Measurements from ENCODE around the gene EIF2B5. TPM values are rescaled to one million over a fixed set of nuclear protein-coding genes. Genes with fewer than 3 reads are reported as not detected.

The EIF2B5 gene
- total and polyA plus RNA-seq, 9 of the 15 experiments (the other 6 are each of a cell fraction or from before 2014, with no cell fraction given): 19.1 to 92.4 (median 74.0) TPM

- TF ChIP-seq RAD51 (IDR thresholded peaks at IDR 0.05; ENCODE audit: borderline replicate concordance, low read depth) (peak; percentile 18; the same call in 1 of the 2 replicates), TEAD1 (CRISPR knock-in tag; IDR thresholded peaks at IDR 0.05) (peak in 1 of 2 experiments; percentile 32; a peak in 1 of 4 replicates), MEIS2 (IDR thresholded peaks at IDR 0.05; ENCODE audit: partially characterized antibody) (peak; percentile 38), NCOA1 (IDR thresholded peaks at IDR 0.05; ENCODE audit: low read depth) (peak; percentile 58; the same call in 1 of the 2 replicates), ZBTB17 (CRISPR knock-in tag; IDR thresholded peaks at IDR 0.05) (0 out of 2 replicates have a peak, but pooled peaks have one; percentile 69), SPI1 (IDR thresholded peaks at IDR 0.05; ENCODE audit: borderline replicate concordance, low read depth, low read length) (peak; percentile 22; the same call in 1 of the 2 replicates), L3MBTL2 (IDR thresholded peaks at IDR 0.05) (peak; percentile 40; the same call in 1 of the 2 replicates), POLR3A (IDR thresholded peaks at IDR 0.05; ENCODE audit: borderline replicate concordance, extremely low read depth, insufficient read depth, insufficient read length) (no peak), MTA3 (IDR thresholded peaks at IDR 0.05; ENCODE audit: borderline replicate concordance) (peak; percentile 36; the same call in 1 of the 2 replicates), MAFK (IDR thresholded peaks at IDR 0.05; ENCODE audit: low read length) (peak; percentile 72), TOE1 (IDR thresholded peaks at IDR 0.05; ENCODE audit: borderline replicate concordance) (peak; percentile 78; the same call in 1 of the 2 replicates), TOE1 (CRISPR knock-in tag; IDR thresholded peaks at IDR 0.05; ENCODE audit: borderline replicate concordance, low read depth) (no peak), RBM17 (IDR thresholded peaks at IDR 0.05; ENCODE audit: borderline replicate concordance, low read depth, low read length) (no peak), EP300 (IDR thresholded peaks at IDR 0.05; ENCODE audit: low read length) (peak; percentile 66), PYGO2 (tag; IDR thresholded peaks at IDR 0.05) (no peak), HDAC2 (IDR thresholded peaks at IDR 0.05) (0 out of 2 replicates have a peak, but pooled peaks have one; percentile 17), TAF9B (IDR thresholded peaks at IDR 0.05; ENCODE audit: partially characterized antibody) (peak; percentile 81), ATF1 (CRISPR knock-in tag; IDR thresholded peaks at IDR 0.05) (no peak), ATF1 (tag; IDR thresholded peaks at IDR 0.05) (peak; percentile 13; the same call in 1 of the 2 replicates), MLLT1 (IDR thresholded peaks at IDR 0.05) (peak in 1 of 2 experiments; percentile 85; a peak in 2 of 4 replicates), BCOR (IDR thresholded peaks at IDR 0.05) (peak; percentile 45), DACH1 (IDR thresholded peaks at IDR 0.05; ENCODE audit: partially characterized antibody) (peak; percentile 91), NUFIP1 (IDR thresholded peaks at IDR 0.05; ENCODE audit: partially characterized antibody) (no peak), ARID1B (IDR thresholded peaks at IDR 0.05) (peak; percentile 86), ADNP (tag; IDR thresholded peaks at IDR 0.05) (0 out of 2 replicates have a peak, but pooled peaks have one; percentile 50), FUS (optimal IDR thresholded peaks at IDR 0.05; ENCODE audit: low read depth, low read length) (no peak), LEF1 (IDR thresholded peaks at IDR 0.05) (peak; percentile 61; the same call in 1 of the 2 replicates), JUN (IDR thresholded peaks at IDR 0.05; ENCODE audit: borderline replicate concordance, low read depth, low read length) (peak; percentile 69; the same call in 1 of the 2 replicates), JUN (CRISPR knock-in tag; IDR thresholded peaks at IDR 0.05; ENCODE audit: borderline replicate concordance) (no peak), GTF2B (IDR thresholded peaks at IDR 0.05; ENCODE audit: extremely low read depth, insufficient read length) (no peak), CBFA2T3 (IDR thresholded peaks at IDR 0.05) (peak; percentile 31; the same call in 1 of the 2 replicates), SMARCE1 (IDR thresholded peaks at IDR 0.05) (peak; percentile 88), CC2D1A (IDR thresholded peaks at IDR 0.05) (peak; percentile 79)
Observed at GRCh38 chr3:184110316-184110725, 24.8 kb upstream of the EIF2B5 start (continued).
